Large intestine (tissue), 12 donors: ENCODE data around the gene PITPNB. TPM values are rescaled to one million over a fixed set of nuclear protein-coding genes. Genes with fewer than 3 reads are reported as not detected.
A peak's percentile ranks its signal among the peaks of the same experiment; 100 is the strongest.

ENCODE experiments used
- DNase-seq, 2 donors: peaks; one replicate each; pipeline versions ENCODE4 v3.0.0 to v3.0.0-alpha.2; 2013
- H3K27ac ChIP-seq: one replicate; pipeline ENCODE4 v1.5.1; 2013; ENCODE audit warnings: low read length
- H3K27me3 ChIP-seq: 2 replicates; pipeline ENCODE4 v1.6.1; 2013; ENCODE audit warnings: low read length; ENCODE audit not compliant: control insufficient read depth, insufficient read depth
- H3K36me3 ChIP-seq: 2 replicates; pipeline ENCODE4 v1.6.1; 2013; ENCODE audit warnings: low read length; ENCODE audit not compliant: control insufficient read depth, insufficient read depth
- H3K4me1 ChIP-seq: one replicate; pipeline ENCODE4 v1.6.1; 2013; ENCODE audit warnings: low read length; ENCODE audit not compliant: control insufficient read depth, insufficient read depth
- H3K4me3 ChIP-seq: one replicate; pipeline ENCODE4 v1.5.1; 2013; ENCODE audit warnings: low read length
- H3K9me3 ChIP-seq: one replicate; pipeline ENCODE4 v1.6.1; 2013; ENCODE audit warnings: mild to moderate bottlenecking, low read depth, low read length, moderate library complexity; ENCODE audit not compliant: control insufficient read depth
- WGBS: methylation state at CpG from one replicate; pipeline ENCODE4 v1.1.5; 2013; ENCODE audit warnings: low lambda C conversion rate; ENCODE audit not compliant: insufficient coverage; 5-methylcytosine and 5-hydroxymethylcytosine counted together
- long read RNA-seq, 11 donors: transcript quantifications; one replicate each; lab custom pipeline, GENCODE V29; 2026
- polyA plus RNA-seq: library from polyadenylated mRNA; unstranded; fragments of 120-200 nt; gene quantifications from one replicate; pipeline ENCODE4 v1.2.1, GENCODE V29; 2013

Gene PITPNB
- polyA plus RNA-seq: 53.4 TPM
- long read RNA-seq, donor 1, partial matches to known transcripts: 0 of 6 reads
- long read RNA-seq, donor 1, other reads (novel, unspliced or antisense): 5 of 6 reads
- long read RNA-seq, donor 2, partial matches to known transcripts: 10 of 23 reads
- long read RNA-seq, donor 2, other reads (novel, unspliced or antisense): 13 of 23 reads
- long read RNA-seq, donor 3, partial matches to known transcripts: 0 of 12 reads
- long read RNA-seq, donor 3, other reads (novel, unspliced or antisense): 12 of 12 reads
- long read RNA-seq, donor 4: 0 reads
- long read RNA-seq, donor 5, partial matches to known transcripts: 0 of 6 reads
- long read RNA-seq, donor 5, other reads (novel, unspliced or antisense): 5 of 6 reads
- long read RNA-seq, donor 6, partial matches to known transcripts: 0 of 13 reads
- long read RNA-seq, donor 6, other reads (novel, unspliced or antisense): 9 of 13 reads
- long read RNA-seq, donor 7, partial matches to known transcripts: 0 of 9 reads
- long read RNA-seq, donor 7, other reads (novel, unspliced or antisense): 7 of 9 reads
- long read RNA-seq, donor 8, partial matches to known transcripts: 8 of 22 reads
- long read RNA-seq, donor 8, other reads (novel, unspliced or antisense): 13 of 22 reads
- long read RNA-seq, donor 9, partial matches to known transcripts: 0 of 10 reads
- long read RNA-seq, donor 9, other reads (novel, unspliced or antisense): 7 of 10 reads
- long read RNA-seq, donor 10, partial matches to known transcripts: 0 of 13 reads
- long read RNA-seq, donor 10, other reads (novel, unspliced or antisense): 10 of 13 reads
- long read RNA-seq, donor 11, partial matches to known transcripts: 0 of 9 reads
- long read RNA-seq, donor 11, other reads (novel, unspliced or antisense): 7 of 9 reads

DNA sequence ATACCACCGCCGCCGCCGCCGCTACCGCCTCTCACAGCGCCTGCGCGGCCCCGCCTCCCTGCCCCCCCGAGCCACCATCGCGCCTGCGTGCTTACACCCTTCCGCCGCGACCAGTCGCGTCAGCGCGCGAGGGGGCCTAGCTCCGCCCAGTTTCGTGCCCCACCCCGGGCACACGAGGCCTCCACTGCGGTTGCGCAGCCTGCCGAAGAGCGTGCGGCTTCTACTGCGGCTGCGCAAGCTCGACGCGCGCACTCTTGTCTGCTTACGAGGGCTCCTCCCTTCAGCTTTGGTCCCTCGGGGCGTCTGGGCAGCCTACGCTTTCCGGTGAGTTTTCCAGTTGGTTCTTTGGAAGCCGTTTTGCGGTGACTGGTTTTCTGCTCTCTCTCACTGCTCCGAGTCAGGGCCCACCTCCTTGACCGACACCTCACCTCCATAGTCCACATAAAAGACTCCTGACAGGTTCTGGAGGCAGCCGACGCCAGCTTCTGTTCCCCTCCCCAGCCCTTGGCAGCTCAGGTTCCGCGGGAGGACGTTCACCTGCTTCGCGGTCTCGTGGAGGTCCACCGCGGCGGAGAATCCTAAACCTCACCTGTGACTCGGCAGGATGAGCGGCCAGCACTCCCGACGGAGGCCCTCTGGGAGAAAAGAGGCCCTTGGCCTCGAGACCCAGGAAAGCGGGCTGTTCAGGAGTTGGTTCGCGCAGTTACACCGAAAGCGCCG is at the start of gene PITPNB:
Gene PITPNB (minus strand): TSS at position 35 of the 720 bp plus-strand sequence. CDS start 65 bp downstream, outside the sequence.
- peak within 1 kb of the TSS; percentile 96 for H3K4me3 ChIP-seq
- peak; percentile 98 to 99 for DNase-seq
- H3K27me3 ChIP-seq: no peaks in the 10 kb centered on the region
- H3K27ac ChIP-seq: peak within 1 kb of the TSS; percentile 97
- no peaks in the 10 kb centered on the region for H3K9me3 ChIP-seq
- peaks cover 13% of the 10 kb centered on the region for H3K4me1 ChIP-seq
- H3K36me3 ChIP-seq: peaks cover 4% of the 10 kb centered on the region
- 0% methylated on average over 3 of the region's 68 CpGs for WGBS

GRCh38 chr22:27966168-27967064 is 47.4 kb upstream of the PITPNB start:
- Histone ChIP-seq H3K9me3 (peaks cover 3% of the 10 kb centered on the region), H3K4me1 (no peaks in the 10 kb centered on the region), H3K27me3 (no peaks in the 10 kb centered on the region), H3K36me3 (no peaks in the 10 kb centered on the region), H3K27ac (no peak overlapping the region), H3K4me3 (no peak overlapping the region)
- whole genome bisulfite sequencing: no CpG with 5 or more reads among the region's 15 CpGs
- no peak for DNase-seq

DNA sequence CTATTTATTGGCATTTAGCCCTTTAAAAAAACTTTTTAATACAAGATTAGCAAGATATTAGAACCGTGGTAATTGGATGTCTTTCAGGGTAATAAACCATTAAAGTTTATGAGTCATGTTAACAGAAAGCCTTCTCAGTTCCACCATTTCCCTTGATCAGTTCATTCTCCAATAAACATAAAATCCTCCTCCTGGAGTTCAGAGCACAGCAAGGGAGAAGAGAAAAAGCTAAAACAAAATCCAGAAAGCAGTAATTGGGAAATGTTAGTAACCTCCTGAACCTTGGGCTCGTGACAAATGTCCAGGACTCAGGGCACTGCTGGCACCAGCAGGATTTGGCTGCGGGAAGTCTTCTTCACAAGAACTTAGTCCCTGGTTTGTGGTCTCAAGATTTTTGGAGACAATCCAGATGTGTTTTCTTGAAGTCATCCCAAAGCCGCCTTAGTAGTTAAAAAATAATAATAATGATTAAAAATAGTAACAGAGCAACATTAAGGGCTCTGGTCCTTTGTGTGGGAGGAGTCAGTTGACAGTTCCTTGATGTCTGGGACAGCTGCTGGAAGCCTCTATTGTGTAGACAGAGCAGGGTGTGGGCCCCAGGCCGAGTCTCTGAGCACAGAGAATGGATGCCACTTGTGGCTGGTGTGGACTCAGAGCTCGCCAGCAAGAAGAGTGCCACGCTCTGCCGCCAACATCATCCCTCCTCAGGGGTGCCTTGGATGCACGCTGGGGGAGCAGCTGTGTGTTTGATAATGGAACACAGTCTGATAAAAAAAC is 43.4 kb upstream of the PITPNB start:
- Histone ChIP-seq H3K27me3 (no peaks in the 10 kb centered on the region), H3K27ac (no peak overlapping the region), H3K36me3 (no peaks in the 10 kb centered on the region), H3K4me1 (no peaks in the 10 kb centered on the region), H3K9me3 (no peaks in the 10 kb centered on the region), H3K4me3 (no peak overlapping the region)
- no peak for DNase-seq
- WGBS: 40% methylated on average over 2 of the region's 9 CpGs

GRCh38 chr22:27961680-27962079 is 42.6 kb upstream of the PITPNB start:
- Histone ChIP-seq H3K27ac (no peak overlapping the region), H3K4me3 (no peak overlapping the region), H3K36me3 (no peaks in the 10 kb centered on the region), H3K27me3 (no peaks in the 10 kb centered on the region), H3K9me3 (peaks cover under 1% of the 10 kb centered on the region), H3K4me1 (no peaks in the 10 kb centered on the region)
- 86% methylated on average over 1 of the region's 1 CpG for WGBS
- no peak for DNase-seq

GRCh38 chr22:27961182-27961581 is 42.1 kb upstream of the PITPNB start:
- 57% methylated on average over 3 of the region's 4 CpGs for WGBS
- H3K4me1 ChIP-seq: no peaks in the 10 kb centered on the region

DNA sequence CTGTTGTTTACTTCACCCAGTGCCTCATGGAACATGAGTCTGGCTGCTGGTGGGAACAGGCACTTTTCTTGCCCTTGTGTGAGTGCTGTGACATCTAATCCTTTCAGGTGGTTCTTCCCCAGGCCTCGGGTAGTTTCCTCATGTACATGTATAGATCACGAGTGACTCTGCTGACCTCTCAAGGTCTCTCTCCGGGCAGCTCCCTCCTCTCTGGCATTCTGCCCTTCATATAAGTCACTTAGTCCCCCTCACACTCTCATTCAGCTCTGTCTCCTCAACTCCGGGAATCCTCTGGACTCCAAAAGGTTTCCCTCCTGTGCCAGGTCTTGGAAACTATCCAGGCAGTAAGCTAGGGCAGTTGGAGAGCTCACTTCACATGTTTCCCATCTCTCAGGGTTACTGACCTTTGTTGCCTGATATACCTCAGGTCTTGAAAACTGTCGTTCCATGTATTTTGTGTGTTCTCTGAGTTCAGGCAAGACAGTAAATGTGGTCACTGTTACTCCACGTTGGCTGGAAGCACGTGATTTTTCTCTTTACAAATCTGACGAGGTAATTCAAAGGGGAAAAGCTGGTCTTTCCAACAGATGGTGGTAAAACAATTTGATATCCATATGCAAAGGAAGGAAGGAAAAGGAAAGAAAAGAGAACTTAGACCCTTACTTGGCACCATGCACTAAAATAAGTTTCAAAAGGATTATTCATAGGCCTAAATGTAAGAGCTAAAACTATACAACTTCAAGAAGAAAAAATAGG is 40.5 kb upstream of the PITPNB start:
- no peaks in the 10 kb centered on the region for H3K4me1 ChIP-seq
- H3K27me3 ChIP-seq: no peaks in the 10 kb centered on the region
- peaks cover 4% of the 10 kb centered on the region for H3K9me3 ChIP-seq
- H3K4me3 ChIP-seq: no peak overlapping the region
- DNase-seq: no peak
- no peaks in the 10 kb centered on the region for H3K36me3 ChIP-seq
- H3K27ac ChIP-seq: no peak overlapping the region
- 83% methylated on average over 1 of the region's 8 CpGs for WGBS

More at GRCh38 chr22:27961182-27961581, 42.1 kb upstream of the PITPNB start:
- no peak overlapping the region for H3K27ac ChIP-seq
- H3K36me3 ChIP-seq: no peaks in the 10 kb centered on the region
- peaks cover 4% of the 10 kb centered on the region for H3K9me3 ChIP-seq
- no peak overlapping the region for H3K4me3 ChIP-seq
- no peaks in the 10 kb centered on the region for H3K27me3 ChIP-seq
- no peak for DNase-seq

GRCh38 chr22:27952779-27953178 is 33.7 kb upstream of the PITPNB start:
- Histone ChIP-seq H3K36me3 (no peaks in the 10 kb centered on the region), H3K4me3 (no peak overlapping the region), H3K9me3 (peaks cover 4% of the 10 kb centered on the region), H3K4me1 (no peaks in the 10 kb centered on the region), H3K27ac (no peak overlapping the region), H3K27me3 (no peaks in the 10 kb centered on the region)
- 92% methylated on average over 2 of the region's 3 CpGs for WGBS
- DNase-seq: no peak

GRCh38 chr22:27952091-27952490 is 33.0 kb upstream of the PITPNB start:
- no peak for DNase-seq
- Histone ChIP-seq H3K36me3 (no peaks in the 10 kb centered on the region), H3K4me3 (no peak overlapping the region), H3K4me1 (no peaks in the 10 kb centered on the region), H3K9me3 (peaks cover 4% of the 10 kb centered on the region), H3K27ac (no peak overlapping the region), H3K27me3 (no peaks in the 10 kb centered on the region)
- 95% methylated on average over 2 of the region's 3 CpGs for WGBS
